WTC11 (cell line): ENCODE data around the gene TBX10. TPM values are rescaled to one million over a fixed set of nuclear protein-coding genes. Genes with fewer than 3 reads are reported as not detected.

ENCODE experiments used
- ATAC-seq: fragments of 200-7000 bp; cut with Tn5 transposase; 2 replicates; pipeline ENCODE4 v1.10.0; 2021; ENCODE audit warnings: mild to moderate bottlenecking, moderate library complexity
- CTCF ChIA-PET: fragments of 300-600 bp; sonication (Branson Sonifier 250); formaldehyde crosslinking; loops from one replicate; lab custom pipeline; 2021; ENCODE audit warnings: antibody characterized with exemption; lab: Charles Lee
- POLR2A ChIA-PET: fragments of 350-600 bp; sonication (Branson Sonifier 250); formaldehyde crosslinking; loops from one replicate; lab custom pipeline; 2021; ENCODE audit warnings: antibody characterized with exemption; lab: Charles Lee
- DNase-seq: peaks from one replicate; pipeline ENCODE4 v3.0.0; 2021; ENCODE audit warnings: low spot score
- H3K27ac Mint-ChIP-seq: 2 replicates; pipeline ENCODE4 v1.8.0; 2021; ENCODE audit warnings: mixed read lengths
- H3K27me3 Mint-ChIP-seq: 2 replicates; pipeline ENCODE4 v1.8.0; 2021; ENCODE audit warnings: low read depth, mild to moderate bottlenecking, moderate library complexity, mixed read lengths
- H3K36me3 Mint-ChIP-seq: 2 replicates; pipeline ENCODE4 v1.8.0; 2021; ENCODE audit warnings: mixed read lengths
- H3K4me1 Mint-ChIP-seq: 2 replicates; pipeline ENCODE4 v1.8.0; 2022; ENCODE audit warnings: mixed read lengths
- H3K4me3 Mint-ChIP-seq: 2 replicates; pipeline ENCODE4 v1.8.0; 2021; ENCODE audit warnings: mild to moderate bottlenecking, moderate library complexity, mixed read lengths
- H3K9me3 Mint-ChIP-seq: 2 replicates; pipeline ENCODE4 v1.8.0; 2021; ENCODE audit warnings: mixed read lengths
- ESRRA ChIP-seq: sonication (generic); formaldehyde crosslinking; IDR thresholded peaks from 2 replicates; pipeline ENCODE4 v1.8.1; 2022; ENCODE audit warnings: mild to moderate bottlenecking, missing genetic modification reagents, borderline replicate concordance
- JAZF1 ChIP-seq: fragments of 250-450 bp; sonication (Bioruptor Pico); IDR thresholded peaks from 2 replicates; pipeline ENCODE4 v1.9.0; 2021; ENCODE audit warnings: moderate library complexity, mild to moderate bottlenecking, inconsistent platforms
- NFE2L1 ChIP-seq: sonication (generic); formaldehyde crosslinking; IDR thresholded peaks from 2 replicates; pipeline ENCODE4 v1.8.1; 2023; ENCODE audit warnings: missing genetic modification reagents
- OVOL2 ChIP-seq: fragments of 250-450 bp; sonication (Bioruptor Pico); IDR thresholded peaks from 2 replicates; pipeline ENCODE4 v1.9.0; 2021; ENCODE audit warnings: mild to moderate bottlenecking, borderline replicate concordance
- RELA ChIP-seq: sonication (generic); formaldehyde crosslinking; IDR thresholded peaks from 2 replicates; pipeline ENCODE4 v1.8.1; 2022; ENCODE audit warnings: missing genetic modification reagents, mild to moderate bottlenecking, borderline replicate concordance
- ZNF138 ChIP-seq: sonication (generic); formaldehyde crosslinking; conservative IDR thresholded peaks from 2 replicates; pipeline ENCODE4 v1.8.1; 2022; ENCODE audit warnings: mild to moderate bottlenecking, moderate library complexity, missing genetic modification reagents
- ZNF263 ChIP-seq: sonication (generic); formaldehyde crosslinking; IDR thresholded peaks from 2 replicates; pipeline ENCODE4 v1.8.1; 2022; ENCODE audit warnings: low read depth, mild to moderate bottlenecking, moderate library complexity, missing genetic modification reagents
- ZNF396 ChIP-seq: fragments of 250-450 bp; sonication (Bioruptor Pico); IDR thresholded peaks from 2 replicates; pipeline ENCODE4 v1.8.0; 2021; ENCODE audit warnings: mild to moderate bottlenecking, moderate library complexity, borderline replicate concordance
- ZNF416 ChIP-seq: fragments of 250-450 bp; sonication (Bioruptor Pico); IDR thresholded peaks from 2 replicates; pipeline ENCODE4 v1.9.0; 2021; ENCODE audit warnings: mild to moderate bottlenecking, inconsistent platforms
- ZNF671 ChIP-seq: fragments of 250-450 bp; sonication (Bioruptor Pico); IDR thresholded peaks from 2 replicates; pipeline ENCODE4 v1.8.0; 2021; ENCODE audit warnings: mild to moderate bottlenecking
- total RNA-seq: library from RNA; stranded (reverse); gene quantifications from 3 replicates; pipeline ENCODE4 v1.2.3, GENCODE V29; 2021
- TF ChIP-seq, protein P1 (sequence below): fragments of 250-450 bp; sonication (Bioruptor Pico); IDR thresholded peaks from 2 replicates; pipeline ENCODE4 v1.9.0; 2021; ENCODE audit warnings: mild to moderate bottlenecking
- TF ChIP-seq, protein P2 (sequence below): sonication (generic); formaldehyde crosslinking; IDR thresholded peaks from 2 replicates; pipeline ENCODE4 v1.8.1; 2023; ENCODE audit warnings: mild to moderate bottlenecking, missing genetic modification reagents, moderate library complexity
- TF ChIP-seq, protein P3 (sequence below): sonication (generic); formaldehyde crosslinking; IDR thresholded peaks from 2 replicates; pipeline ENCODE4 v1.8.0; 2023; ENCODE audit warnings: missing genetic modification reagents
- TF ChIP-seq, protein P4 (sequence below): sonication (generic); formaldehyde crosslinking; IDR thresholded peaks from 2 replicates; pipeline ENCODE4 v1.8.1; 2022; ENCODE audit warnings: mild to moderate bottlenecking, missing genetic modification reagents, moderate library complexity, borderline replicate concordance
- TF ChIP-seq, protein P5 (sequence below): sonication (generic); formaldehyde crosslinking; IDR thresholded peaks from 2 replicates; pipeline ENCODE4 v1.8.0; 2022; ENCODE audit warnings: mild to moderate bottlenecking, missing genetic modification reagents
- TF ChIP-seq, protein P6 (sequence below): sonication (generic); formaldehyde crosslinking; conservative IDR thresholded peaks from 2 replicates; pipeline ENCODE4 v1.8.1; 2022; ENCODE audit warnings: mild to moderate bottlenecking, missing genetic modification reagents

Gene TBX10
- total RNA-seq, 1 experiment from 2014 or later: not detected

DNA sequence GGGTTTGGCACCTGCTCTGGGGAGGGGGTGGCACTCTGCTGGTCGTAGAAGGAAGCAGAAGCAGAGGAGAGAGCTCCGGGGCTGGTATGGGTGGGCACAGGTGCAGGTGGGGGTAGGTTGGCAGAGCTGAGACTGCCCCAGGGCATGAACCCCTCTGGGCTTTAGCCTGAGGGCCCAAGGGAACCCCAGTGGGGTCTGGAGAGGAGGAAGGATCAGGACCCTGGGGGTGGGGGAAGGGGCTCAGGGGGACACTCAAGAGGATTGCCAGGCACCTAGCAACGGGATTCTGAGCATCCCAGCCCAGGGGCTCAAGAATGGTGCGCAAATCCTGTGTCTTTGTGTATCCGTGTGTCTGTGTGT lies 28.6 kb upstream of the TBX10 start (continued):
- TF ChIP-seq NFE2L1 (CRISPR knock-in tag) (no peak), ZNF671 (no peak), ZNF263 (CRISPR knock-in tag) (no peak)
- TF ChIP-seq, protein P1, sequence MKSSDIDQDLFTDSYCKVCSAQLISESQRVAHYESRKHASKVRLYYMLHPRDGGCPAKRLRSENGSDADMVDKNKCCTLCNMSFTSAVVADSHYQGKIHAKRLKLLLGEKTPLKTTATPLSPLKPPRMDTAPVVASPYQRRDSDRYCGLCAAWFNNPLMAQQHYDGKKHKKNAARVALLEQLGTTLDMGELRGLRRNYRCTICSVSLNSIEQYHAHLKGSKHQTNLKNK (CRISPR knock-in tag): no peak
- TF ChIP-seq, protein P2, sequence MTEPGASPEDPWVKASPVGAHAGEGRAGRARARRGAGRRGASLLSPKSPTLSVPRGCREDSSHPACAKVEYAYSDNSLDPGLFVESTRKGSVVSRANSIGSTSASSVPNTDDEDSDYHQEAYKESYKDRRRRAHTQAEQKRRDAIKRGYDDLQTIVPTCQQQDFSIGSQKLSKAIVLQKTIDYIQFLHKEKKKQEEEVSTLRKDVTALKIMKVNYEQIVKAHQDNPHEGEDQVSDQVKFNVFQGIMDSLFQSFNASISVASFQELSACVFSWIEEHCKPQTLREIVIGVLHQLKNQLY (CRISPR knock-in tag): no peak
- TF ChIP-seq, protein P3, sequence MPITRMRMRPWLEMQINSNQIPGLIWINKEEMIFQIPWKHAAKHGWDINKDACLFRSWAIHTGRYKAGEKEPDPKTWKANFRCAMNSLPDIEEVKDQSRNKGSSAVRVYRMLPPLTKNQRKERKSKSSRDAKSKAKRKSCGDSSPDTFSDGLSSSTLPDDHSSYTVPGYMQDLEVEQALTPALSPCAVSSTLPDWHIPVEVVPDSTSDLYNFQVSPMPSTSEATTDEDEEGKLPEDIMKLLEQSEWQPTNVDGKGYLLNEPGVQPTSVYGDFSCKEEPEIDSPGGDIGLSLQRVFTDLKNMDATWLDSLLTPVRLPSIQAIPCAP (CRISPR knock-in tag): no peak

DNA sequence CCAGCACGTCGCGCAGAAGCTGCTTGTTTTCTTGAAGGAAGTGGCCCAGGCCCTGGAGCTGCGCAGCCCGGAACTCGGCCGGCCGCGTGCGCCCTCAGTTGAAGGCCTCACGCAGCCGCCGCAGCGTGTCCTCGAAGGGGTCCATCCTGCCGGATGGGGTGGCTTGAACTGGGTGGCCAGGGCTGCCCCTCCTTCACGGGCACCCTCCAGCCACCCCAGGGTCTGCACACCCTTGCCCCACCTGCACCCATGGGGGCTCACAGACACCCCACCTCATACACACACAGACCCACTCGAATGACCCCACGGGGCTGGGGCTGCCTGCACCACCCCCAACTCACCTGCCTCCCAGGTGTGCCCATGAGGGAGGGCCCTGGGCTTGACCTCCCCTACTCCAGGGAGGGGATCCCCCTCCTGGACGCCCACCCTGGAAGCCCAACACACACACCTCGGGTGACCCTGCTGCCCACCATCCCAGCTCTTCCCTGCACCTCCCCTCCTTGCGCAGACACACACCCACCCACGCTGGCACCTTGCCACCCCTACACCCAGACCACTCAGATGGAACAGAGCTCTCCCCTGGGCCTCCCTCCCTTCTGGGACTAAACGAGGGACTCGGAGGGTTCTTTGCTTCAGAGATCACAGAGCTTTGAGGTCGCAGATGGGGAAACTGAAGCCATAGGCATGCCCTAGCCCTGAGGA lies 28.1 kb upstream of the TBX10 start:
- no peak overlapping the region for H3K4me3 Mint-ChIP-seq
- TF ChIP-seq ESRRA (CRISPR knock-in tag) (no peak), RELA (no peak), ZNF263 (CRISPR knock-in tag) (no peak), ZNF396 (CRISPR knock-in tag) (no peak), ZNF416 (no peak), OVOL2 (CRISPR knock-in tag) (no peak), JAZF1 (CRISPR knock-in tag) (no peak), ZNF671 (no peak)
- TF ChIP-seq, protein P4, sequence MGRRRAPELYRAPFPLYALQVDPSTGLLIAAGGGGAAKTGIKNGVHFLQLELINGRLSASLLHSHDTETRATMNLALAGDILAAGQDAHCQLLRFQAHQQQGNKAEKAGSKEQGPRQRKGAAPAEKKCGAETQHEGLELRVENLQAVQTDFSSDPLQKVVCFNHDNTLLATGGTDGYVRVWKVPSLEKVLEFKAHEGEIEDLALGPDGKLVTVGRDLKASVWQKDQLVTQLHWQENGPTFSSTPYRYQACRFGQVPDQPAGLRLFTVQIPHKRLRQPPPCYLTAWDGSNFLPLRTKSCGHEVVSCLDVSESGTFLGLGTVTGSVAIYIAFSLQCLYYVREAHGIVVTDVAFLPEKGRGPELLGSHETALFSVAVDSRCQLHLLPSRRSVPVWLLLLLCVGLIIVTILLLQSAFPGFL (CRISPR knock-in tag): no peak
- CTCF ChIA-PET: interaction anchor here (0.6 to 2.3 kb wide), 6 partner anchors 8 to 95 kb away, joined by 3 to 8 read pairs (median 4); no protein-coding TSS in a partner anchor
- no peaks in the 10 kb centered on the region for H3K27me3 Mint-ChIP-seq
- no peak overlapping the region for H3K27ac Mint-ChIP-seq
- no peaks in the 10 kb centered on the region for H3K4me1 Mint-ChIP-seq
- DNase-seq: no peak
- no peaks in the 10 kb centered on the region for H3K9me3 Mint-ChIP-seq
- ATAC-seq: no peak
- no peaks in the 10 kb centered on the region for H3K36me3 Mint-ChIP-seq
- POLR2A ChIA-PET: no interaction called here

DNA sequence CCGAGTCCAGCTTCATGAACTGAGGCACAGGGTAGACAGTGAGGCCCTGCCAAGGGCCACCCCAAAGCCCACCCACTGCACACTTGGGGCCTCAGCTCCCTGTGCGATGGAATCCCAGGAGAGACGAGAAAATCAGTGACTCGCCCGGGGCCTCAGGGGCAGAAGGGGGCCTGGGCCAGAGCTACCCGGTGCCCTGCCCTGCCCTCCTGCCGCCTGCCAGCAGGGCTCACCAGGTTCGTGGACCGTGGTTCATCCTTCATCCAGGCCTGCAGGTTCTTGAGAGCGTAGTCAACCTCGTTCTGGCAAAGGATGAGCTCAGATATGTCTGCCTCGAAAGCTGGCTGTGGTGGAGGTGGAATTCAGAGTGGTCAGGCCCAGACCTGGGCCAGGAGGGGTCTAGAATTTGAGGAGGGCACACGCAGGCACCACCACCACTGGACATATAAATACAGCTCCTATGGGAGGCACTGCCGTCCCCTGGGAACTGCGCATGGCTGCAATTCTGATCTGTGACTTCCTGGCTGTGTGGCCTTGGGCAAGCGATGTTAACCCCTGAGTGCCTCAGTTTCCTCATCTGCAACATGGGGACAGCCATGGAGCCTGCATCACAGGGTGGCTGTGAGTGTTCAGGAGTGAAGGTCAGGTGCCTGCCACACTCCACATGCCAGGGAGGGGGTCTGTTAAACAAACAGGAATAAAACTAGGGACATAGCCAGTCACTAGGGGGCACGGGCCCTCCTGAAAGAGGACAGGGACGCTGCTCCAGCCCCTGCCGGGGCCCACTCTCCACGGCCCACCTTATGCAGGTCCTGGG lies 27.3 kb upstream of the TBX10 start:
- Mint-ChIP-seq H3K9me3 (no peaks in the 10 kb centered on the region), H3K27me3 (no peaks in the 10 kb centered on the region), H3K4me1 (no peaks in the 10 kb centered on the region), H3K4me3 (no peak overlapping the region), H3K36me3 (no peaks in the 10 kb centered on the region), H3K27ac (no peak overlapping the region)
- DNase-seq (no peak), ATAC-seq (no peak)
- ChIA-PET POLR2A (no interaction called here), CTCF (interaction anchor here (0.7 to 2.3 kb wide), 5 partner anchors 14 to 94 kb away, joined by 3 to 8 read pairs (median 4); partner anchors contain the start of gene NUDT8)
- TF ChIP-seq, protein P5, sequence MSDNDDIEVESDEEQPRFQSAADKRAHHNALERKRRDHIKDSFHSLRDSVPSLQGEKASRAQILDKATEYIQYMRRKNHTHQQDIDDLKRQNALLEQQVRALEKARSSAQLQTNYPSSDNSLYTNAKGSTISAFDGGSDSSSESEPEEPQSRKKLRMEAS (CRISPR knock-in tag): no peak
- no peak for TF ChIP-seq ESRRA (CRISPR knock-in tag)
- TF ChIP-seq, protein P6, sequence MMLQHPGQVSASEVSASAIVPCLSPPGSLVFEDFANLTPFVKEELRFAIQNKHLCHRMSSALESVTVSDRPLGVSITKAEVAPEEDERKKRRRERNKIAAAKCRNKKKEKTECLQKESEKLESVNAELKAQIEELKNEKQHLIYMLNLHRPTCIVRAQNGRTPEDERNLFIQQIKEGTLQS (CRISPR knock-in tag): no peak
- TF ChIP-seq ZNF671: no peak
- TF ChIP-seq JAZF1 (CRISPR knock-in tag): no peak
- no peak for TF ChIP-seq ZNF263 (CRISPR knock-in tag)
- no peak for TF ChIP-seq ZNF416
- no peak for TF ChIP-seq ZNF138 (CRISPR knock-in tag)
